ENCODE measurements around the gene KIF15.
A peak's percentile ranks its signal among the peaks of the same experiment; 100 is the strongest.

The KIF15 gene

DNA sequence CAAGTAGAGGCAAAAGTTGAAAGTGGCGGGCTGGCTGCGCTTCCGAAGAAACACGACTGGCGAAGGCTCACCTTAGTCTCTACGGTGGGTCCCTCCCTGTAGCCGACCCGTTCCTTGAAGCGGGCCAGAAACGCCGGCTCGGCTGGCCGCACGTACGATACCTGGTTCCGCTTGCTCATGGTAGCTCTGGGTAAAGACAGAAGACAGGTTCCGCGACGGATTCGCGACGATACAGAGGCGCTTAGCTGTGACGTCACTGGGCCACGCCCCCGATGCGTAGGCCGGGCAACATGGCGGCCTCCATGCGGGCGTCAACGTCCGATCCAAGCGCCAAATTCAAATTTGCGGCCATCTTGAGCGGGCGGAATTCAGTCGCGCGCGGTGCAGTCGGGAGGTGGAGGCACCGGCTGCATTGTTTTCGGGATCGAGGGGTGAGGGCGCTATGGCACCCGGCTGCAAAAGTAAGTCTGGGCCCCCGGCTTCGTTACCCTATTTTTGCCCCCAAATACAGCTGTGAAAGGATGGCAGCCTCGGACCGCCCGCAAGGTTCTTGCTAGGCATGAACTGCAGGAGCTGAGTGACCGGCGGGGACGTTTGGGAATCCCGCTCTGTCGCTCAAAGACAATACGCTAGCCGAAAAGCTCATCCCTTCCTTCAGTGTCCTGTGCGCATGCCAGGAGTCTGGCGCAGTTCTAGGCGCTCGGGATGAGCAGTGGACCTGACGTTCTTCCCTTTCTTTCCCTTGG is at the start of gene KIF15, which contains the start of gene KIAA1143 (continued):
- TF ChIP-seq ZNF324 (tag by site-specific recombination; IDR thresholded peaks at IDR 0.05) (peak; percentile 93), ZFP41 (tag by site-specific recombination; IDR thresholded peaks at IDR 0.05; ENCODE audit: borderline replicate concordance) (no peak), ZSCAN30 (tag by site-specific recombination; IDR thresholded peaks at IDR 0.05) (0 out of 2 replicates have a peak, but pooled peaks have one; percentile 36), WT1 (tag by site-specific recombination; IDR thresholded peaks at IDR 0.05) (0 out of 2 replicates have a peak, but pooled peaks have one; percentile 35), ZNF473 (tag by site-specific recombination; IDR thresholded peaks at IDR 0.05) (no peak), HOXA7 (CRISPR knock-in tag; IDR thresholded peaks at IDR 0.05; ENCODE audit: borderline replicate concordance) (no peak), TRIM28 (IDR thresholded peaks at IDR 0.05; ENCODE audit: borderline replicate concordance, low read length) (peak; percentile 74; the same call in 1 of the 2 replicates), ZNF501 (tag by site-specific recombination; IDR thresholded peaks at IDR 0.05) (peak; percentile 81), SP2 (tag by site-specific recombination; IDR thresholded peaks at IDR 0.05) (peak; percentile 54), ZNF214 (tag by site-specific recombination; IDR thresholded peaks at IDR 0.05; ENCODE audit: borderline replicate concordance) (no peak), ZBTB21 (tag by site-specific recombination; IDR thresholded peaks at IDR 0.05) (peak; percentile 94), ZNF664 (tag by site-specific recombination; IDR thresholded peaks at IDR 0.05) (no peak), ZNF521 (tag by site-specific recombination; IDR thresholded peaks at IDR 0.05) (no peak), ZNF302 (tag by site-specific recombination; IDR thresholded peaks at IDR 0.05; ENCODE audit: low read depth) (no peak), ZNF560 (tag by site-specific recombination; IDR thresholded peaks at IDR 0.05; ENCODE audit: borderline replicate concordance) (no peak), GFI1B (tag by site-specific recombination; IDR thresholded peaks at IDR 0.05) (no peak), ZBTB17 (tag by site-specific recombination; IDR thresholded peaks at IDR 0.05) (peak; percentile 95), ZNF132 (tag by site-specific recombination; IDR thresholded peaks at IDR 0.05; ENCODE audit: borderline replicate concordance) (no peak), ZNF311 (tag by site-specific recombination; IDR thresholded peaks at IDR 0.05; ENCODE audit: borderline replicate concordance) (no peak), ZNF223 (tag by site-specific recombination; IDR thresholded peaks at IDR 0.05) (no peak), SALL2 (tag by site-specific recombination; IDR thresholded peaks at IDR 0.05; ENCODE audit: borderline replicate concordance) (no peak), ZNF18 (tag by site-specific recombination; IDR thresholded peaks at IDR 0.05) (no peak), ZNF155 (tag by site-specific recombination; IDR thresholded peaks at IDR 0.05) (no peak), ZNF366 (tag by site-specific recombination; conservative IDR thresholded peaks at IDR 0.05) (0 out of 2 replicates have a peak, but pooled peaks have one; percentile 28), PRDM10 (tag by site-specific recombination; IDR thresholded peaks at IDR 0.05) (no peak; the same call in 1 of the 2 replicates), SP3 (tag by site-specific recombination; IDR thresholded peaks at IDR 0.05) (peak; percentile 96), ZSCAN4 (tag by site-specific recombination; IDR thresholded peaks at IDR 0.05) (no peak), ZNF626 (tag by site-specific recombination; IDR thresholded peaks at IDR 0.05) (no peak), ZNF830 (tag by site-specific recombination; IDR thresholded peaks at IDR 0.05; ENCODE audit: low read depth) (no peak), ZNF600 (tag by site-specific recombination; IDR thresholded peaks at IDR 0.05) (peak; percentile 89), REPIN1 (tag by site-specific recombination; IDR thresholded peaks at IDR 0.05; ENCODE audit: low read depth) (0 out of 2 replicates have a peak, but pooled peaks have one; percentile 37), KLF8 (tag by site-specific recombination; IDR thresholded peaks at IDR 0.05) (peak; percentile 85)
- TF ChIP-seq, protein P1, sequence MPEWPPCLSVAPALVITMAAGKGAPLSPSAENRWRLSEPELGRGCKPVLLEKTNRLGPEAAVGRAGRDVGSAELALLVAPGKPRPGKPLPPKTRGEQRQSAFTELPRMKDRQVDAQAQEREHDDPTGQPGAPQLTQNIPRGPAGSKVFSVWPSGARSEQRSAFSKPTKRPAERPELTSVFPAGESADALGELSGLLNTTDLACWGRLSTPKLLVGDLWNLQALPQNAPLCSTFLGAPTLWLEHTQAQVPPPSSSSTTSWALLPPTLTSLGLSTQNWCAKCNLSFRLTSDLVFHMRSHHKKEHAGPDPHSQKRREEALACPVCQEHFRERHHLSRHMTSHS (tag by site-specific recombination; IDR thresholded peaks at IDR 0.05) = no peak
